Measurements from ENCODE around the gene GLRX3.
"Not testable (repeated sequence)": the region's sequence is repeated elsewhere in the genome, so short reads cannot be mapped to it uniquely, and the experiment has no call there.

Gene GLRX3

GRCh38 chr10:130136226-130137089, at the start of gene GLRX3:
GLRX3 (plus strand) TSS chr10:130136391; CDS start chr10:130136421, 30 bp downstream.
- H3K36me3 Mint-ChIP-seq (ENCODE audit: insufficient read depth), result peaks cover 6% of the 10 kb centered on the region
- H3K27ac Mint-ChIP-seq (ENCODE audit: low read depth), result peak within 1 kb of the TSS; percentile 90
- H3K4me1 Mint-ChIP-seq, result peaks cover 29% of the 10 kb centered on the region
- H3K9me3 Mint-ChIP-seq, result no peaks in the 10 kb centered on the region
- peak within 1 kb of the TSS; percentile 93 for H3K4me3 Mint-ChIP-seq
- ATAC-seq (replicated peaks; ENCODE audit: extremely low read depth, poor library complexity, severe bottlenecking) (peak; percentile 92), DNase-seq (ENCODE audit: low spot score in 2 of 2) (peak; percentile 68 to 75)
- no peaks in the 10 kb centered on the region for H3K27me3 Mint-ChIP-seq

- H3K27me3 Mint-ChIP-seq; H3K4me1 Mint-ChIP-seq; ATAC-seq (replicated peaks; ENCODE audit: extremely low read depth, poor library complexity, severe bottlenecking); H3K36me3 Mint-ChIP-seq (ENCODE audit: insufficient read depth); DNase-seq (ENCODE audit: low spot score in 2 of 2); H3K27ac Mint-ChIP-seq (ENCODE audit: low read depth): not testable (repeated sequence)
- Mint-ChIP-seq H3K4me3 (peak overlapping the region; percentile 12), H3K9me3 (peaks cover 22% of the 10 kb centered on the region)
Measured at GRCh38 chr10:130090565-130090964, 45.6 kb upstream of the GLRX3 start.

- DNase-seq (ENCODE audit: low spot score in 2 of 2), result no peak
- Mint-ChIP-seq H3K27me3 (no peaks in the 10 kb centered on the region), H3K9me3 (no peaks in the 10 kb centered on the region), H3K4me1 (no peaks in the 10 kb centered on the region), H3K36me3 (ENCODE audit: insufficient read depth) (peaks cover 5% of the 10 kb centered on the region), H3K4me3 (no peak overlapping the region), H3K27ac (ENCODE audit: low read depth) (no peak overlapping the region)
- ATAC-seq (replicated peaks; ENCODE audit: extremely low read depth, poor library complexity, severe bottlenecking), result no peak
Measured at GRCh38 chr10:130099344-130099743, 36.8 kb upstream of the GLRX3 start.

- H3K27ac Mint-ChIP-seq (ENCODE audit: low read depth), result no peak overlapping the region
- ATAC-seq (replicated peaks; ENCODE audit: extremely low read depth, poor library complexity, severe bottlenecking) (no peak), DNase-seq (ENCODE audit: low spot score in 2 of 2) (no peak)
- H3K36me3 Mint-ChIP-seq (ENCODE audit: insufficient read depth), result peaks cover 19% of the 10 kb centered on the region
- peaks cover 38% of the 10 kb centered on the region for H3K4me1 Mint-ChIP-seq
- no peak overlapping the region for H3K4me3 Mint-ChIP-seq
- H3K9me3 Mint-ChIP-seq, result no peaks in the 10 kb centered on the region
- H3K27me3 Mint-ChIP-seq, result no peaks in the 10 kb centered on the region
Measured at GRCh38 chr10:130105724-130106123, 30.5 kb upstream of the GLRX3 start.

GRCh38 chr10:130108146-130108545, 28.0 kb upstream of the GLRX3 start:
- H3K27ac Mint-ChIP-seq (ENCODE audit: low read depth); H3K4me3 Mint-ChIP-seq; H3K9me3 Mint-ChIP-seq; H3K27me3 Mint-ChIP-seq; ATAC-seq (replicated peaks; ENCODE audit: extremely low read depth, poor library complexity, severe bottlenecking); DNase-seq (ENCODE audit: low spot score in 2 of 2): not testable (repeated sequence)
- Mint-ChIP-seq H3K36me3 (ENCODE audit: insufficient read depth) (peaks cover 25% of the 10 kb centered on the region), H3K4me1 (peaks cover 53% of the 10 kb centered on the region)

GRCh38 chr10:130108934-130109604, 27.1 kb upstream of the GLRX3 start:
- no peak for DNase-seq (ENCODE audit: low spot score in 2 of 2)
- Mint-ChIP-seq H3K4me1 (peaks cover 55% of the 10 kb centered on the region), H3K4me3 (peak overlapping the region; percentile 89), H3K27me3 (no peaks in the 10 kb centered on the region), H3K36me3 (ENCODE audit: insufficient read depth) (peaks cover 20% of the 10 kb centered on the region), H3K9me3 (no peaks in the 10 kb centered on the region), H3K27ac (ENCODE audit: low read depth) (peak overlapping the region; percentile 4)
- no peak for ATAC-seq (replicated peaks; ENCODE audit: extremely low read depth, poor library complexity, severe bottlenecking)

- Mint-ChIP-seq H3K4me1 (peaks cover 55% of the 10 kb centered on the region), H3K4me3 (peak overlapping the region; percentile 89), H3K27me3 (no peaks in the 10 kb centered on the region), H3K36me3 (ENCODE audit: insufficient read depth) (peaks cover 18% of the 10 kb centered on the region), H3K9me3 (no peaks in the 10 kb centered on the region), H3K27ac (ENCODE audit: low read depth) (peak overlapping the region; percentile 93)
- DNase-seq (ENCODE audit: low spot score in 2 of 2) (peak; percentile 71 to 72), ATAC-seq (replicated peaks; ENCODE audit: extremely low read depth, poor library complexity, severe bottlenecking) (no peak)
Measured at GRCh38 chr10:130109796-130110245, 26.4 kb upstream of the GLRX3 start.

GRCh38 chr10:130110246-130111112, 25.7 kb upstream of the GLRX3 start, which contains the start of gene C10orf143:
C10orf143 (minus strand) TSS chr10:130110830; CDS start chr10:130110772, 58 bp downstream.
- Mint-ChIP-seq H3K4me3 (peak within 1 kb of the TSS; percentile 89), H3K36me3 (ENCODE audit: insufficient read depth) (peaks cover 18% of the 10 kb centered on the region), H3K4me1 (peaks cover 55% of the 10 kb centered on the region), H3K9me3 (no peaks in the 10 kb centered on the region), H3K27ac (ENCODE audit: low read depth) (peak within 1 kb of the TSS; percentile 93), H3K27me3 (no peaks in the 10 kb centered on the region)
- DNase-seq (ENCODE audit: low spot score in 2 of 2) (peak; percentile 97 to 100), ATAC-seq (replicated peaks; ENCODE audit: extremely low read depth, poor library complexity, severe bottlenecking) (peak; percentile 79)

GRCh38 chr10:130111113-130111851, 24.9 kb upstream of the GLRX3 start:
- H3K27me3 Mint-ChIP-seq, result no peaks in the 10 kb centered on the region
- peak overlapping the region; percentile 89 for H3K4me3 Mint-ChIP-seq
- peaks cover 3% of the 10 kb centered on the region for H3K9me3 Mint-ChIP-seq
- H3K4me1 Mint-ChIP-seq, result peaks cover 50% of the 10 kb centered on the region
- peaks cover 16% of the 10 kb centered on the region for H3K36me3 Mint-ChIP-seq (ENCODE audit: insufficient read depth)
- peak; percentile 87 to 94 for DNase-seq (ENCODE audit: low spot score in 2 of 2)
- H3K27ac Mint-ChIP-seq (ENCODE audit: low read depth), result peak overlapping the region; percentile 93
- ATAC-seq (replicated peaks; ENCODE audit: extremely low read depth, poor library complexity, severe bottlenecking), result peak; percentile 83

- DNase-seq (ENCODE audit: low spot score in 2 of 2) (no peak), ATAC-seq (replicated peaks; ENCODE audit: extremely low read depth, poor library complexity, severe bottlenecking) (no peak)
- H3K4me3 Mint-ChIP-seq, result peak overlapping the region; percentile 89
- H3K9me3 Mint-ChIP-seq, result peaks cover 6% of the 10 kb centered on the region
- no peaks in the 10 kb centered on the region for H3K27me3 Mint-ChIP-seq
- H3K36me3 Mint-ChIP-seq (ENCODE audit: insufficient read depth), result peaks cover 16% of the 10 kb centered on the region
- peak overlapping the region; percentile 93 for H3K27ac Mint-ChIP-seq (ENCODE audit: low read depth)
- peaks cover 45% of the 10 kb centered on the region for H3K4me1 Mint-ChIP-seq
Measured at GRCh38 chr10:130111852-130112180, 24.4 kb upstream of the GLRX3 start.

- Mint-ChIP-seq H3K9me3 (peaks cover 7% of the 10 kb centered on the region), H3K27ac (ENCODE audit: low read depth) (no peak overlapping the region), H3K4me1 (peaks cover 39% of the 10 kb centered on the region), H3K36me3 (ENCODE audit: insufficient read depth) (peaks cover 14% of the 10 kb centered on the region), H3K27me3 (no peaks in the 10 kb centered on the region), H3K4me3 (no peak overlapping the region)
- DNase-seq (ENCODE audit: low spot score in 2 of 2) (no peak), ATAC-seq (replicated peaks; ENCODE audit: extremely low read depth, poor library complexity, severe bottlenecking) (no peak)
Measured at GRCh38 chr10:130112821-130113220, 23.4 kb upstream of the GLRX3 start.

Measured in central memory CD8-positive, alpha-beta T cell (primary cell).